GM20431 (cell line): ENCODE data around the gene ARFIP1.
"Not testable (repeated sequence)": the region's sequence is repeated elsewhere in the genome, so short reads cannot be mapped to it uniquely, and the experiment has no call there.

ENCODE experiments used
- in situ Hi-C: fragments of 300-500 bp; cut with MseI, MboI; formaldehyde crosslinking; loops from one replicate; pipeline ENCODE4 v1.15.0; 2020; ENCODE audit warnings: low sequenced_read_pairs; ENCODE audit not compliant: unreplicated experiment

Gene ARFIP1

DNA sequence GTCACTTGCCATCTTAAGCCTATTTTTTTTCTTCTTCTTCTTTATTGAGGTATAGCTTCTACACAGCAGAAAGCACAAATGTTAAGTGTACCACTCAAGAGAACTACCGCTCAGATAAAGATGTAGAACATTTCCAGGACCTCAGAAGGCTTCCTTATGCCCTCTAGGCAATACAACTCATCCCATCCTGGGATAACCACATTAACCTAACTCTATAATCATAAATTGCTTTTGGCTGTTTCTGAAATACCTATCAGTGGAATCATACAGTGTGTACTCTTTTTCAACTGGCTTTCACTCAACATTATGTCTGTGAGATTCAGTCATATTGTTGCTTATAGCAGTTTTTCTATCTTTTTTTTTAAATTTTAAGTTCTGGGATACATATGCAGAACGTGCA is 51.7 kb downstream of the ARFIP1 start:
- in situ Hi-C loops, result no loop called here

DNA sequence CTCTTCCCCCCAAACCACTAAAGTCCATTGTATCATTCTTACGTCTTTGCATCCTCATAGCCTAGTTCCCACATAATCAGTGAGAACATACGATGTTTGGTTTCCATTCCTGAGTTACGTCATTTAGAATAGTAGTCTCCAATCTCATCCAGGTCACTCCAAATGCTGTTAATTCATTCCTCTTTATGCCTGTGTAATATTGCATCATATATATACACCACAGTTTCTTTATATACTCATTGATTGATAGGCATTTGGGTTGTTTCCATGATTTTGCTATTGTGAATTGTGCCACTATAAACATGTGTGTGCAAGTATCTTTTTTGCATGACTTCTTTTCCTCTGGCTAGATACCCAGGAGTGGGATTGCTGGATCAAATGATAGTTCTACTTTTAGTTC is 57.2 kb downstream of the ARFIP1 start:
- in situ Hi-C loops, result no loop called here

DNA sequence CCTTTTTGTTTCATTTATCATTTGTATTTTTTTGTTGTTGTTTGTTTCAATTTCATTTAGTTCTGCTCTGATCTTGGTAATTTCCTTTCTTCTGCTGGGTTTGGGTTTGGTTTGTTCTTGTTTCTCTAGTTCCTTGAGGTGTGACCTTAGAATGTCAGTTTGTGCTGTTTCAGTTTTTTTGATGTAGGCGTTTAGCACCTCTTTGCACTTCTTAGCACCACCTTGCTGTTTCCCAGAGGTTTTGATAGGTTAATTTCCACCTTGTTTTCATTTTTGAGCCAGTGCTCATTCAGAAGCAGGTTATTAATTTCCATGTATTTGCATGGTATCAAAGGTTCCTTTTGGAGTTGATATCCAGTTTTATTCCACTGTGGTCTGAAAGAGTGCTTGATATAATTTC is 60.0 kb downstream of the ARFIP1 start:
- in situ Hi-C loops, result not testable (repeated sequence)

DNA sequence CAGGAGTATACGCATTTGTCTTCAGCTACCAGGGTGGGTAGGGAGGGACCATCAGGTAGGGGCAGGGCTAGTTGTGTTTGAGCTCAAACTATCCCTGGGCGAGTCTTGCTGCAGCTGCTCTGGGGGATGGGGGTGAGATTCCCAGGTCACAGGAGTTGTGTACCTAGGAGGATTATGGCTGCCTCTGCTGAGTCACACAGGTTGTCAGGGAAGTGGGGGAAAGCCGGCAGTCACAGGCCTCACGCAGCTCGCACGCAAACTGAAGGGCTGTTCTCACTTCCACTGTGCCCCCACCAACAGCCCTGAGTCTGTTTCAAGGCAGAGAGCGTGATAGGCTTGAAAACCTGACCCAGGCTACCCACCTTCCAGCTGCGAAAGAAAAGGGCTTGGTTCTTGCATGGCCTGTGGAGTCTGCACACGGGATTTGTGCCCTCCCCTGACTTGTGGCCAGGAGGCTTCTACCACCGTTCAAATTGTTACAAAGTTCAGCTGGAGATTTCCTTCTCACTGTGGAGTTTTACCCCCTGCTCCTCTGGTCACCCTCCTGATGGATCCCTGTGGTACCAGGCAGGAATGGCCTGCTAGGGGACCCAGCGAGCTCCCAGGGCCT is 63.8 kb downstream of the ARFIP1 start:
- in situ Hi-C loops, result no loop called here

DNA sequence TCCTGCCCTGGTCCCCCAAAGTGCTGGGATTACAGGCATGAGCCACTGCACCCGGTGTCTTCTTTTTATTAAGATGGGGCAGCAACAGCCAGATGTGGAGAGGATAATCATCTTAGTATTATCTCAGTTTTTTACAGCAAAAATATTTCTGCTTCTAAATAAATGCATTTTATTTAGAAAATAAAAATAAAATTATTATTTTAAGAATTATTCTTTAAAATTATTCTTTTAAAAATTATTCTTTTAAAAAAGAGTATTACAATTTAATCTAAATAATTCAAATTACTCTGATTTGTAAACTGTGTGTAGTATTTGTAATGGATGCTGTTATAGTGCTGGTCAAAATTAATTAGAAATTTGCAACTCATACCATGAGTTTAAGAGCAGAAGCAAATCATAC is 67.6 kb downstream of the ARFIP1 start:
- in situ Hi-C loops, result no loop called here

DNA sequence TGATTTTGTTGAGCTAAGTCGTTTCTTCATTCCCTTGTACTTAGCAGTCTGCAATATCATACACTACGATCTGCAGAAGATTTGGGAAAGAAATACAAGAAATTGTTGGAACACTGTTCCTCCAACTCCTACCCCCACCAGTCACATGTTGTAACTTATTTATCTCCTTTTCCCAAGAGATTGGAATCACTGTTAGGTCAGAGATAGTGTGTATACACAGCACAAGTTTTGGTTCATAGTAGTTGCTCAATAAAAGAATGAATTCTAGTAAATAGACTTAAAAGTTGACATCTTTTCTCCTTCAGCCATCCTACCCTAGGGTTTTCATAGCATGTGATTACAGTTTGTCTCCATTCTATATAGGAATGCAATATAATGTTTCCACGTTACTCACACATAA is 68.8 kb downstream of the ARFIP1 start:
- in situ Hi-C loops, result no loop called here

DNA sequence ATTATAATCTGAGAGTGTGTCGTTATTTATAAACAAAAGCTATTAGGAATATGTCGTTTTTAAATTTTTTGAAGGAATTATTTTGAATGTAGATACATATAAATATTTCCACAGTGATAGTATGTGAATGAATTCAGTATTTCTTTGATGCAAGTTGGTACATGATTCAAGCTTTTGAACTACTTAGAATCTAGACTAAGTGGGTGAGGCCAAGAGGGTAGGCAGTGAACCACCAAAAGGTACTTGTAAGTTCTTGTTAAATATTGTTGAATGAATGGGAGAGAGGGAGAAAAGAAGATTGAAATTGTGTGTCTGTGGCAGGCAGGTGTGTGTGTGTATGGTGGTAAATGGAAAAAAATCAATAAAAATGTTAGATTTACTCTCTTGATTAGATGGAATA is 69.6 kb downstream of the ARFIP1 start:
- in situ Hi-C loops, result no loop called here

DNA sequence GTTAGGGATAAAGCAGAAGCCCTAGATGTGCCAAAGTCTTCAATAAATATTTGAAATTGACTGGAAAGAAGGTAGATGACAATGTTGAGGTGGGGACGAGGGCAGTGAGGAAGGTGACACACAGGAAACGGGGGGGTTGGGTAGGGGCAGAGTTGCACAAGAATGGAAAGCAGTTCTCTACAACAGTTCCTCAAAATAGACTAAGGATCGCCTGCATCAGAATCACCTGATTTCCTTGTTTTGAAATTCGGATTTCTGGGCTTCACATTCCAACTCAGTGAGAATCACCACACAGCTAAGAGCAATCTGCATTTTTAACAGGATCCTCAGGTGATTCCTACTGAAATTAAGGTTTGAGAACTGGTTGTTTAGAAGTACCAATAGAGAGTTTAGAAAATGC is 70.6 kb downstream of the ARFIP1 start:
- in situ Hi-C loops, result loop anchor here (10.0 kb wide), 1 partner anchor 274 kb away; no protein-coding TSS in a partner anchor

DNA sequence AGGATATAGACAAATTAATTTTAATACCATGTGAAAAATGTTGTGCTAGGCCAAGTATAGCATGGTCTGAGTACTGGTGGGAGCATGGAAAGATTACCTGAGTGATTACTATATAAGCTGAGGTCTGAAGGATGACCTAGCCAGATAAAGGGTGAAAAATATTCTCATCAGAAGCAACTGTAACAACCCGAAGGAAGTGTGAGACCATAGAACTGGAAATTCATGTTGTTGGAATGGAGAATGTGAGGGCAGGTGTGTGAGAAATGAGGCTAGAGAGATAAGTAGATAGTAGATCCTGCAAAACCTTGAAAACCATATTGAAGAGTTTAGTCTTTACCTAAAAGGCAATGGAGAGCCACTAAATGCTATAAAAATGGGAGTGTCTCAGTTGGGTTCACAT is 71.5 kb downstream of the ARFIP1 start:
- in situ Hi-C loops, result loop anchor here (10.0 kb wide), 1 partner anchor 274 kb away; no protein-coding TSS in a partner anchor

DNA sequence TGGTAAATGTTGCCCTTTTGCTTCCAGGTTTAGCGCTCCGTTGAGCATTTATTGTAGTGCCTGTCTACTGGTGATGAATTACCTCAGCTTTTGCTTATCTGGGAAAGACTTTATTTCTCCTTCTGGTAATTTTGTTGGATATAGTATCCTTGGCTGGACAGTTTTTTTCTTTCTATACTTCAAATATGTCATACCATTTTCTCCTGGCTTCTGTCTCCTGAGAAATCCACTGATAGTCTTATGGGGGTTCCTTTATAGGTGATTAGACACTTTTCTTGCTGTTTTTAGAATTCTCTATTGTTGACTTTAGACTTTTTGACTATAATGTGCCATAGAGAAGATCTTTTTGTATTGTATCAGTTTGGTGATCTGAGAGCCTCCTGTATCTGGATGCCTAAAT is 73.5 kb downstream of the ARFIP1 start:
- in situ Hi-C loops, result loop anchor here (10.0 kb wide), 1 partner anchor 272 kb away; no protein-coding TSS in a partner anchor

DNA sequence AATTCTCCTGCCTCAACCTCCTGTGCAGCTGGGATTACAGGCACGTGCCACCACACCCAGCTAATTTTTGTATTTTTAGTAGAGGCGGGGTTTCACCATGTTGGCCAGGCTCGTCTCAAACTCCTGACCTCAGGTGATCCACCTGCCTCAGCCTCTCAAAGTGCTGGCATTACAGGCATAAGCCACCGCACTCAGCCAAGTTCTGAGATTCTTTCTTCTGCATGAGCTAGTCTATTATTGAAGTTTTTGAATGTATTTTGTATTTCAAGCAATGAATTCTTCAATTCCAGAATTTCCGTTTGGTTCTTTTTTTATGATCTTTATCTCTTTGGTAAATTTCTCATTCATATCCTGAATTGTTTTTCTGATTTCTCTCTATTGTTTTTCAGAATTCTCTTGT is 74.3 kb downstream of the ARFIP1 start:
- in situ Hi-C loops, result loop anchor here (10.0 kb wide), 1 partner anchor 271 kb away; no protein-coding TSS in a partner anchor

DNA sequence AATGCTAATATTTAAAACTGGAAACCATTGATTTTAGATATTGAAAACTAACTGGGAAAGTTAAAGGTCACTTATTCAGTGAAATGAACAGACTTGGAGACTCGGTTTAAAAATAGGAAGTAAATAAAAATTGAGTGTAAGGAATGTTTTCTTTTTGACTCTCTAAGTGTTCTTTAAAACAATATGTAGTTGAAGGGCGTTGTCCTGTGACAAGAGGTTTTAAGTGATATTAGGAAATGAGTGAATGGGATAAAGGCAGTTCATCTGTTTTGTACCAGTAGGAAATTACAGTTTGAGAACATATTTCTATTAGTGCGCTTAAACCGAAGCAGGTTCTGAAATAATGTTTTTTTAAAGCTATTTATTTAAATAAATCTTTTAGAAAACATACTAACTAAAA is 77.2 kb downstream of the ARFIP1 start:
- in situ Hi-C loops, result loop anchor here (10.0 kb wide), 1 partner anchor 268 kb away; no protein-coding TSS in a partner anchor

DNA sequence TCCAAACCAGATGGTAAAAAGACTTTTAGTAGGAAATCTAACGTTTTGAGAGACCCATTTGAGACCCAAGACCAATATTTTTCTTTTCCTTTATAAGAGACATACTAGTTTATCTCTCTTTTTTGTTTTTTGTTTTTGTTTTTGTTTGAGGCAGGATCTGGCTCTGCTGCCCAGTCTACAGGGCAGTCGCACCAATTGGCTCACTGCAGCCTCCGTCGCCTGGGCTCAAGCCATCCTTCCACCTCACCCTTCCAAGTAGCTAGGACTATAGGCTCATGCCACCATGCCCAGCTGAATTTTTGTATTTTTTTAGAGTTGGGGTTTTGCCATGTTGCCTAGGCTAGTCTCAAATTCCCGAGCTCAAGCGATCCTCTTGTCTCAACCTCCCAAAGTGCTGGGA is 79.2 kb downstream of the ARFIP1 start:
- in situ Hi-C loops, result loop anchor here (10.0 kb wide), 1 partner anchor 266 kb away; no protein-coding TSS in a partner anchor

DNA sequence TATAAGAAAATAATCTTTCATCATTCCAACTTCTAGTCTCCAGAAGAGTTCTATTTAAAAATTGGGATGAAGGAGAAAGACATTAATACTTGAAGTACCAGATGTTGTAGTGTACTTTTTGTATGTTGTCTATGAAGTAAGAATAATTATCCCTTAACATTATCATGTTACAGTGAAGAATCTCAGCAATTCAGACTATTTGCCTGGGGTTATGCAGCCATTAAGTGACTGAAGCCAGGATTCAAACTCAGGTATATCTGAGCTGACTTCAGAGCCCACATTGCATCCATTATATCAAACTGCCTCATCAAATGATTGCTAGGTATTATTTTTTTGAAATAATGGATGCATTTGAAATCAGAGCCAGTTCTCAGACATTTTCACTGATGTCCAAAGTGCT is 80.3 kb downstream of the ARFIP1 start:
- in situ Hi-C loops, result no loop called here

DNA sequence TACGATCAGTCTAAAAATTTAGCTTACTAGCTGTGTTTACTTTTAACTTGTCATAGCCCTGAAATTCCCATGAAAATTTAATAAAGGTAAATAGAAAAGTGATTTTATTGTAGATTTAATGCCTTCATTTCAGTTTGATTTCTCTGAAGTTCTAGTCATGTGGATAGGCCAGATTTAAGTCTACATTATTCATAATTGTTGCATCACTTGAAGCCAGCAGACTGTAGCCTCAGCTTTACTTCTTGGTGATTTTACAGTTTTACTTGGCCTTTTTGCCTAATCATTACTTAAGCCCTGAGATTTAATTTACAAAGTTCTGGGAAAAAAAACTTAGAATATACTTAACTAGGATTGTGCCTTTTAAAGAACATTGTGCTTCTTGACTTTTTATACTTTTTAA is 82.9 kb downstream of the ARFIP1 start:
- in situ Hi-C loops, result no loop called here

DNA sequence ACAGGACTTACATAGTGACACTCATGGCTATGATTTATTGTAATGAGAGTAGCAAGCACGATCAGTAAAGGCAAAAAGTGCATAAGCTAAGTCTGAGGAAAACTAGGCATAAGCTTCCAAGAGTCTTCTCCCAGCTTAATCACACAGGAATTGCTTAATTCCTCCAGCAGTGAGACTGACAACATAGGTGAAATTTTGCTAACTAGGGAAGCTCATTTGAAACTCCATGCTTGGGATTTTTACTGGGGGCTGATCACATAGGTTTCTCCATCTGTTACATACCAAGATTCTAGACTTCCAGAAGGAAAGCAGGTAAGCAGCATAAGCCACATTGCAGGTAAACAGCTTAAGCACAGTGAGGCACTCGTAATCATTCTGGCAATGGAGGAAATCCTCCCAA is 84.6 kb downstream of the ARFIP1 start:
- in situ Hi-C loops, result no loop called here

DNA sequence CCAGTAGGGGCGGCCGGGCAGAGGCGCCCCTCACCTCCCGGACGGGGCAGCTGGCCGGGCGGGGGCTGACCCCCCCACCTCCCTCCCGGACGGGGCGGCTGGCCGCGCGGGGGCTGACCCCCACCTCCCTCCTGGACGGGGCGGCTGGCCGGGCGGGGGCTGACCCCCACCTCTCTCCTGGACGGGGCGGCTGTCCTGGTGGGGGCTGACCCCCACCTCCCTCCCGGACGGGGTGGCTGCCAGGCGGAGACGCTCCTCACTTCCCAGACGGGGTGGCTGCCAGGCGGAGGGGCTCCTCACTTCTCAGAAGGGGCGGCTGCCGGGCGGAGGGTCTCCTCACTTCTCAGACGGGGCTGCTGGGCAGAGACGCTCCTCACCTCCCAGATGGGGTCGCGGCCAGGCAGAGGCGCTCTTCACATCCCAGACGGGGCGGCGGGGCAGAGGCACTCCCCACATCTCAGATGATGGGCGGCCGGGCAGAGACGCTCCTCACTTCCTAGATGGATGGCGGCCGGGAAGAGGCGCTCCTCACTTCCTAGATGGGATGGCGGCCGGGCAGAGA is 86.8 kb downstream of the ARFIP1 start:
- in situ Hi-C loops, result not testable (repeated sequence)

DNA sequence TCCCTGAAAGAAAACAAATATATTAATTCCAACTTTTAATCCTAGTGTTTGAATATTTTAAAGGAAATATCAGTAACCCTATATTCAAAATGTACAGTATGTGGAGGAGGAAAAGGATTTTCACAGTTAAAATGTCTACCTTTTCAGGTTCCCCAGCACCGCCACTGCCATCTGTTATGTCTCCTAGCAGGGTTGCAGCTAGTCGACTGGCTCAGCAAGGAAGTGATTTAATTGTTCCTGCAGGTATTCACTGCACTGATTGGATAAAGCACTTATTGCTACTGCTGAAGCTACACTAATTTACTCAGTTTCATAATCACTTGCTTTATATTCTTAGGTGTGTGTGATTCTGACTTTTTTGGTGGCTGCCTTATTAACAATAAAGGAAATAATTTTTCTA is 90.9 kb downstream of the ARFIP1 start:
- in situ Hi-C loops, result no loop called here

DNA sequence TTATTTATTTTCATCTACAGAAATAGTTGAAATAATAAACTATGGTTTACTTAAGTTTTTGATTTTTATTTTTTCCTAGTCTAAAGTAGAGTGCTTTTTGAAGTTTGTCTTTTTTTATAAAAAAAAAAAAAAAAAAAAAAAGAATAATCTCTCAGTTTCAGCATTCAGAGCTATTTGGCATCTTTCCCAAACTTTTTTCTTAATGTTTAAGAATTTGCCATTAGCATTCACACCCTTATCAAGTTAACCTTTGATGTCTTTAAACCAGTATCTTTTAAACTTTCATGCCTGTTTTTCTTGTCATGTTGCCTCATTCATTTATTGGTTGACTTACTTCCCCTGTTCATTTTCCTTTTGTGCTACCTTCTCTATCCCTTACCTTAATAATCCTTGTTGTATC is 95.5 kb downstream of the ARFIP1 start:
- in situ Hi-C loops, result no loop called here

DNA sequence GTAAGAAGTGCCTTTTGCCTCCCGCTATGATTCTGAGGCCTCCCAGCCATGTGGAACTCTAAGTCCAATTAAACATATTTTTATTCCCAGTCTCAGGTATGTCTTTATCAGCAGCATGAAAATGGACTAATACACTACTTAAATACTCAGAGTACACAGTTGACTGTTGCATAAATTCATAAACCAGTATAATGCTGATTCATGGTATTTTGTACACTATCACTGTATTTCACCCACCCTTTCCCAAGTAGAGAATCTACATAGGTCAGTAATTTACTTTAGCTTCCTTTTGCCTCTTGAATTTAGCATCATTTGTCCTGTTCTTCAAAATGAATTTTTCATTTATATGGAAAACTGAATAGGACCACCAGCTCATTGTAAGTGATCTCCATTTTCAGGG is 98.1 kb downstream of the ARFIP1 start:
- in situ Hi-C loops, result no loop called here

DNA sequence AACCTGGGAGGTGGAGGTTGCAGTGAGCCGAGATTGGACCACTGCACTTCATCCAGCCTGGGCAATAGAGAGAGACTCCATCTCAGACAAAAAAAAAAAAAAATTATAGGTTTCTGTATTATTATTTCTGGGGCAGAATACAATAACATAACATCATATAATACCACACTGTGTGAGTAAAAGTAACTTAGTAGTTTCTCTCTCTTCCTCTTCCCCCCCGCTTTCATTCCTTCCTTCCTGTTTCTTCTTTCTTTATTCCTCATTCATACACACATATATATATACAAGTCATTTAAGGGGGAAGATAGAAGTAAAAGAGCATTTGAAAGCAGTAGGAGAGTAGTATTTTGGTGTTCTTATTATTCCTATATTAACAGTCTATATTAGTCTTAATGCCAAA is 100.5 kb downstream of the ARFIP1 start:
- in situ Hi-C loops, result no loop called here

DNA sequence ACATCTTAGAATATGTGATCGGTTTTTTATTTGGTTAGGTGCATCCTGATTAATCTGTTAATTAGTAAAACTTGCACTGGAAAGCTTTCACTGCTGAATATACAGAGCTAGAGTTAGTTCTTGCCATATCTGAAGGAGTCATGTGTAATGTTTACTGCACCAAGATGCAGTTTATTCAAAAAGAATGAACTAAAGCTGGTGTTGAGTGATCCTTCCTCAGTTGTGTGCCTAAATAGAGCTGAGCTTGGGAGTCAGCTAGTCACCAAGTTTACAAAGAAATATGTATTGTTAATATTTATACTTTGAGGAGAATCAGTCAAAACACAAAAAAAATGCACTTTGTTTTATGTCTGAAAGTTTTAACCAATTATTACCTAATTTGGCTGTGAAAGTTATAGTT is 102.2 kb downstream of the ARFIP1 start:
- in situ Hi-C loops, result no loop called here
